Muscle of back (tissue), 11 donors: Measurements from ENCODE around the gene BZW2. TPM values are rescaled to one million over a fixed set of nuclear protein-coding genes. Genes with fewer than 3 reads are reported as not detected.
A peak's percentile ranks its signal among the peaks of the same experiment; 100 is the strongest.
"Not testable (repeated sequence)": the region's sequence is repeated elsewhere in the genome, so short reads cannot be mapped to it uniquely, and the experiment has no call there.

ENCODE experiments used
- DNase-seq, 3 donors: peaks; one replicate each; pipeline versions ENCODE4 v3.0.0 to v3.0.0-alpha.2; 2013
- polyA plus RNA-seq, 10 donors: library from polyadenylated mRNA; unstranded; fragments of 120-200 nt; gene quantifications; one replicate each; pipeline ENCODE4 v1.2.1, GENCODE V29; 2013; ENCODE audit not compliant: insufficient read length in 10 of 10

BZW2 gene
- polyA plus RNA-seq, 10 donors: 138 to 233 (median 179) TPM

DNA sequence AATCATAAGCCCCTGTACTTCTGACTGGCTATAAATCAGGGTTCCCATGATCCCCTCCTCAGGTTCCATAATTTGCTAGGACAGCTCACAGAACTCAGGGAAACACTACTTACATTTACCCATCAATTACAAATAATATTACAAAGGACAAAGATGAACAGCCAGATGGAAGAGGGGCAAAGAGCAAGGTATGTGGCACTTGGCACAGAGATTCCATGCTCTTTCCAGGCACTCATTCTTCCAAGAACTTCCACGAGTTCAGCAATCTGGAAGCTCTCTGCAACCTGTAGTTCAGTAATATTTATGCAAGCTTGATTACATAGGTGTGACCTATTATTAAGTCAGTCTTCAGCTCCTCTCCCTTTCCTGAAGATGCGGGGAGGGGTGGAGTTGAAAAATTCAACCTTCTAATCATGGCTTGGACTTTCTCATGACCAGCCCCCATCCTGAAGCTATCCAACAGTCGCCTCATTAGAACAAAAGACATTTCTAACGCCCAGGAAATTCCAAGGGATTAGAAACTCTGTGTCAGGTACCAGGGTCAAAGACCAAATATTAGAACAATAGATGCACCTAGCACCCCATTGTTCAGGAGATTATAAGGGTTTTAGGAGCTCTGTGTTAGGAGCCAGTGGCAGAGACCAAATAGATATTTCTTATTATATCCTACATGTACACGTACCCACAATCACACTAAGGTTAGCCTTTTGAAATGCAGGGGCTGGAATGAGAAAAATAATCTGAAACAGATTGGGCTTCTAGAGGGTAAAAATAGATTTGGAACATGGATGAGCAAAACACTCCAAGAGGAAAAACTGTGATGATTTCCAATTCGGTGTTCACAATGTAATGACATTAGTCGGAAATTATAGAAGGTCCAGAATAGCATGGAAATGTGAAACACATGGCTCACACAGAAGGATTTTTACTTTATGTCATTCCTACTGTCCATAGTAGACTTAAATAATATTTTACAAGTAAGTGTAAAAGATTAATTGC, 7.4 kb upstream of the BZW2 start:
- peak in 2 of 3 donors; percentile 51 to 75 for DNase-seq

DNA sequence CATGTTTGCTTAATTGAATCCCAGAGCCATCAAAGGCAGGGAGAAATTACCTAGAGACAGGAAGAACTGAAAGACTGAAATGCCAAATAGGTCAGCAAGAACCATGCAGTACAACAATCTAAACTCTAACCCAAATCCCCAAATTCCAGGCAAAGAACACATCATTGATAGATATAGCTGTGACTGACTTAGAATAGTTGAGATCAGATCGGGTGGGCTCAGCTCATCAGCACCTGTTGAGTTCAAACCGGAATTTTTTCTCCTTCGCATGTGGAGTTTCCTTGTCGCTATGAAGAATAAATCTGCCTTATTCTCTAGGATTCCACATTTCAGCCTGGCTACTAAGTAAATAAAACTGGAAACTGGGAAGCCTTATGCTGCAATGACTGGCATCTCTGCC, 1.8 kb upstream of the BZW2 start:
- DNase-seq: peak in 1 of 3 donors; percentile 21

DNA sequence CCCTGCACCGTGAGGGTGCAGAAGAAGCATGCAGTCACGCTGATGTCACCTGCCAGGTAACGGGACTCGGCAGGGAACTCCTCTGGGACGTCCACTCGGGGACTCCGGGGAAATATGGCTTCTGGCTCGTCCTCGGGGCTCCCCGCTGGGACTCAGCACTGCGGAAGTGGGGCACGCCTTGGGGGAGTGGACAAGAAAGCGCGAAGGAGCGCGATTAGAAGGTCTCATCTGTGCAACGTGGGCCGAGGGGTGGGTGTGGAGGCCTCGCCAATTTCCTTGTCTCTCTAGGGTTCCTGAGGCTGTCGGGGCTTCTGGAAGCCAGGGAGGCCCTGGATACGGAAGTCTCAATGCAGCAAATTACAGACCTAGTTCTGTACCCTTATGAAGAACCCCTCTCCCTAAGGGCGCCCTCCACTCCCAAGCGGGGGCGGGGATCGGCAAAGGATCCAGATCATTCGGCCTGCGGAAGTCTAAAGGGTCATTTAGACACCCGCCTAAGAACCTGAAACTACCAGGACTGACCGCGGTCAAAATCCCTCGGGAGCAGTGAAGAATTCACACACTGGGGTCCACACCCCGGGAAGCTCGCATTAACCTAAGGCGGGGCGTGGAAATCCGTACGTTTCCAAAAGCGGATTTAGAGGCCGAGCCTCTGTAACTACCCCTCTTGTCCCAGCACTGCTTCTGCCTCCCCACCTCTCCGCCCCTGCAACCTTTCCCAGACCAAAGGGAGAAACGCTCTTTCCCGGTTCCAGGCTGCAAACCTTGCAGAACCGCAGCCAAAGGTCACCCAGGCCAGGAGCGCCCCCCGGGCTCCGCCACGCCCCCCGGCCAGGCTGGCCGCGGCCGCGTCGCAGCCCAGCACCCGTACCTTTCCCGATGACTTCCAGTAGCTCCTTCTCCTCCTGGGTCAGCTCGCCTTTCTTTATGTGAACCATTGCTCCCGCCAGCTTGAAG, 1.1 kb upstream of the BZW2 start:
- no peak for DNase-seq

DNA sequence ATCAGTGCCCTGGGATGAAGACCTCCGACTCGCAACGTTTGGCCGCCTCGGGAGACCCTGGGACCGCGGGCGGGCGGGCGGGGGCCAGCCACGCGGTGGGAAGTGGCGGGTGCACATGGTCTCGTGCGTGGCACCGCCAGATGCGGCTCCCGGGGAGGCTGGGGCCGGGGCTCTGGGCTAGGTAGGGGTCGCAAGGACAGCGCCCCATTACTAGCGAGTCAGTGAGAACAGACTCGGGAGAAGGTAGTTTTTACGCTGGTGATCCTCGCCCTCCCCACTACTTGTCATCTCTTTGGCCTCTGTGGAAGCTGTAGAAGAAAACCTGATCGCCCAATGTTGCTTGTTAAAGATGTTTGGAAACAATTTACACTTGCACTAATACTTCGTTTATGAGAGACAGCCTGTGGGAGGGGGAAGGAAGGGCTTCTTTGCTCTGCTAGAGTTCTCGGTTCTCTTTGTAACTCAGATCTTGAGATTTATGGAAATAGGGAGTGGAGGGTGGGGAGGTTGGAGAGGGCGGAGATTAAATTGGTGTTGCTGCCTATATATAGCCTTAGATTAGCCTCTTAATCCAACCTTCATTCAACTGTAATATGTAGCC, 591 bp downstream of the BZW2 start:
- peak in 1 of 3 donors; percentile 69 for DNase-seq

DNA sequence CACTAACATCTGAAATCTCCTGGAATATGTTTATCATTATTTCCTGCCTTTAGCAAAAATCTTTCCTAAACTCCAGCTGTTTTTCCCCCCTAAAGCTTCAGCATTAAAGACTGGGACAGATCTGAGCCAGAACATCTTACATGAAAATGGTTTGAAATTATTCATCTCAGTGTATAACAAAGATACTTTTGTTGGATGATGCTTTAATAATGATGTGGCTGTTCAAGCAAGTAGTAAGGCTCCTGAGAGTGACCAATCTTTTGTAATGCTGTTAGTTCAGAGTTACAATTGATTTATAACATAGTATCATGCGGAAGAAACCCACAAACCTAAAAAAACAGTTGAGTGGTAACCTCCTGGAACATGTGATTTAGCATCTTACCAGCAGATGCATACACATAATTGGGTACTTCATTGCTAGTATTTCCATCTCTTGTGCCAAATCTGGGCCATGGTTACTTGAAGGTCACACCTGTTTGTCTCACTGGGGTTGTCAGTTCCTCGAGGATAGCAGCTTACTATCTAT, 1.5 kb downstream of the BZW2 start:
- no peak for DNase-seq

DNA sequence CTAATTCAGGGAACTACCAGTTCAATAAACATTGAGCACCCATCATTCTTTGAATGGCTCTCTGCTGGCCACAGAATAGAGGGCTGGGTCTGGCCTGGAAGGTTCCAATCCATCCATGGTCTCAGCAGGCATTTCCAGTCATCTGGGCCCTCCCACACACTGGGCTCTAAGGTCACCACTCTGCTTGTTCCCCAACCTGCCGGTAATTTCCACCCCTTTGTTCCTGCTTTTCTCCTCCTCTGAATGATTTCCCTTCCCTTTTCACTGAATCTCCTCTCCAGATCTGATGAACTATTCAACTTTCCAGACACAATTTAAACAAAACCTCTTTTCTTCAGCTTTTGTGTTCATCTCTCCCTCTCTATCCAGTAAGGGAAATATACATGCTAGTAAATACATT, 2.6 kb downstream of the BZW2 start:
- DNase-seq: no peak

- DNase-seq: no peak
These were observed 3.2 kb downstream of the BZW2 start for GRCh38 chr7:16649196-16649595.

- DNase-seq: no peak
These were observed 4.3 kb downstream of the BZW2 start for GRCh38 chr7:16650266-16650665.

GRCh38 chr7:16651396-16652239, 5.6 kb downstream of the BZW2 start:
- DNase-seq: peak in 1 of 3 donors; percentile 66

DNA sequence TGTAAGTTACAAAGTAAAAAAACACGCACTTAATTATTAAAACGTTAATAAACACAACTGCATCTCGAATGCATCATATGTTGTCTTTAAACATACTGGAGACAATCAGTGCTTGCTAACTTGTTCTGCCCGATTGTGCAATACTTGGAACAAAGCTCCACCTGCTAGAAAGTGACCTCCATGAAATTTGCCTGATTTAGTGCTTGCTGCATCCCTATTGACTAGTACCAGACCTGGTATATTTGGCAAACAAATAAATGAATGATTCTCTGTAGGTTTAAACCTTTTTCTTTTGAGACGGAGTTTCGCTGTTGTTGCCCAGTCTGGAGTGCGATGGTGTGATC, 6.2 kb downstream of the BZW2 start:
- no peak for DNase-seq

DNA sequence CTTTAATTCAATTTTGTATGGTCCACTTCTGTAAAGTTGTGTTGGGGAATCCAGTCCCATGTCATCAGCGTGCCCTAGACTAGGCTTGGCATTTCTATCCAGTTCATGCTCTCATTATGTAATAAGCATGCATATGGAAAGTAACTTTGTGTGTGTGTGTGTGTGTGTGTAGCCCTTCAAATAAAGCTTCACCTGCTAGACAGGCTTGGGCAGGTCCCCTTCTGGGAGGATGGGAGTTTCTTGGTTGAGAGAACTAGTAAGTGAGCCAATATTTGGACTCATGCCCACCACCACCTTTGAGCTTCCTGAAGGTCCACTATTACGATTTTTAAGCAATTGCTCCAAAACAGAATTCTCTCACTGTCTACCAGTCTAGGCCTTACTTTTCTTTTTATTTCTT, 6.9 kb downstream of the BZW2 start:
- no peak for DNase-seq

- DNase-seq: no peak
These were observed 9.4 kb downstream of the BZW2 start for GRCh38 chr7:16655394-16655793.

DNA sequence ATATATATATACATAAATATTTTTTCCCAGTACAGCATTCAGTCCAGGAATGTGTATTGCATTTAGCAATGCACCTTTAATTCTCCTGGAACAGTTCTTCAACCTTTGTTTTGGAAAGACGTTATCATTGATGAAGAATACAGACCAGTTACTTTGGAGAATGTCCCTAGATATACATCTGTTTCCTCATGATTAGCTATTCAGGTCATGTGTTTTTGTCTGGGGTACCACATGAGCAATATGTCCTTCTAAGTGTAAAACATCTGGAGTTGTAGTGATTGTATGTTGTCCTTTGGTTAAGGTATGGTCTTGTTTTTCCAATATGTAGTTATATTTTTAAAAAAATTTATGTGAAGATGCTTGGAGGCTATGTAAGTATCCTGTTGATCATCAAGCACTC, 10.2 kb downstream of the BZW2 start:
- no peak for DNase-seq

DNA sequence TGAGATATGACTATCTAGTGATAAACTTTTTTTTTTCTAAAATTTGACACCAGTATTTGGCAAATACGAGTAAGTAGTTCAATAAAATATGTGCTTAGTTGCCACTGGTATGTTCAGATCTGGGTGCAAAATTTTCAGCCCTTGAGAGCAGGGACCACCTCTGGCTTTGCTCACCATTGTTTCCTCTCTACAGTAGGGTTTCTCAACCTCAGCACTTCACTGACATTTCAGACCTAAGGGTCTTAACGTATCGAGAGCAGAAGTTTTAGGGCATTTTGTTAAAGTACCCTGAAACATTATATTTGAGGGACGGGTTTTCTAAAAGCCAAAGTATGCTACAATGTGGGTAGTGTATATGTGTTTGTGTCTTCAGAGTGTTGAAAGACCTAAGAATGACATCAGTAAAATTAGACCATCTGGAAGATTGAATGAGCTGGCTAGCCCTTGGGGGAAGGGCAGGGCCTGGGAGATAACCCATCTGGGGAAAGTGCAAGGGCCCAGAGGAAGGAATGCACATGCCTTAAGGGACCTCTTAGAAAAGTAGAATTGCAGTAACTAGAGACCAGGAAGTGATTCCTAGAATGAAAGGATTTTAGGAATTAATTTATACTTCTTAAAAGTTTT, 11.8 kb downstream of the BZW2 start:
- DNase-seq: peak in 2 of 3 donors; percentile 19 to 66

DNA sequence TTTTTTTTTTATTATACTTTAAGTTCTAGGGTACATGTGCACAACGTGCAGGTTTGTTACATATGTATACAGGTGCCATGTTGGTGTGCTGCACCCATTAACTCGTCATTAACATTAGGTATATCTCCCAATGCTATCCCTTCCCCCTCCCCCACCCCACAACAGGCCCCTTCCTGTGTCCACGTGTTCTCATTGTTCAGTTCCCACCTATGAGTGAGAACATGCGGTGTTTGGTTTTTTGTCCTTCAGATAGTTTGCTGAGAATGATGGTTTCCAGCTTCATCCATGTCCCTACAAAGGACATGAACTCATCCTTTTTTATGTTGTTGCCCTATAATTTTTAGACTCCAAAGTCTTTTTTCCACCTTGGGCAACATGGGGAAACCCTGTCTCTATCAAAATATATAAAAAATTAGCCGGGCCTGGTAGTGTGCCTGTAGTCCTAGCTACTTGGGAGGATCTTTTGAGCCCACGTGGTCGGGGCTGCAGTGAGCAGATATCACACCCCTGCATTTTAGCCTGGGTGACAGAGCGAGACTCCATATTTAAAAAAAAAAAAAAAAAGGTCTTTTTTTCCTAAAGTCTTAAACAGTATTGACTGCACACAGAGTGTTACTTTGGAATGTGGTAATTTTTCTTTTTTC, 14.0 kb downstream of the BZW2 start:
- DNase-seq: not testable (repeated sequence)

DNA sequence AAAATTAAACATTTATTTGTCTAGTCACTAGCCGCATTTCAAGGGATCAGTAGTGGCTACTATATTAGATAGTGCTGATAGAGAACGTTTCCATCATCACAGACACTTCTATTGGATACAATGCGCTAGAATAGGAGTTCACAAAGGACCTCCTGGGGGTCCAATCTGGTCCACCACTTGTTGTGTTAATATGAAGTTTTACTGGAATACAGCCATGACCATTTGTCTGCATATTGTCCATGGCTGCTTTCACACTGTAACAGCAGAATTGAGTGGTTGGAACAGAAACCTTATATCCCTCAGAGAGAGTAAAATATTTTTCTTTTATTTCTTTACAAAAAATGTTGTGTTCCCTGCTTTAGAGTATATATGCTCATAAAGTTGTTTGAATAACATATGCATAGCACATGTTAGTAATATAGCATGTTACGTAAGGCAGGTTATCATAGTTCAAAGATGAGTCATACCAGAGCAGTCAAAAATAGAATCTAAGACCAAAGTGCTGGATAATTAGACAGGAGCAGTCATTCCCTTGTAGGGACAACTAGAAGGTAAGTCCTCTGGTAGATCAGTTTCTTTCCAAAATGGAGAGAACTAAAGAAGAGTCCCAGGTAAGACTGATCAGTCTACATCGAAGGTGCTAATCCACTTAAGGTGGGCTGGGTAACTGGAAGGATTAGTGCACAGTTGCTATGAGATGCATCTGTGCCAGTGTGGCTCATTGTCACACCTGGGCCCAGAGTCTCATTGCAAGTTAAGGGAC, 14.9 kb downstream of the BZW2 start:
- DNase-seq: peak in 2 of 3 donors; percentile 61 to 76

- peak in 1 of 3 donors; percentile 33 for DNase-seq
These were observed 15.9 kb downstream of the BZW2 start for GRCh38 chr7:16661924-16662323.

- peak in 1 of 3 donors; percentile 18 for DNase-seq
These were observed 21.4 kb downstream of the BZW2 start for GRCh38 chr7:16667355-16667754.
